HFFc6 (cell line): ENCODE measurements around the gene SLC35D2. TPM values are rescaled to one million over a fixed set of nuclear protein-coding genes. Genes with fewer than 3 reads are reported as not detected.
A peak's percentile ranks its signal among the peaks of the same experiment; 100 is the strongest.

Source experiments
- DNase-seq: peaks from one replicate; pipeline ENCODE4 v3.0.0-alpha.2; 2018
- H3K27ac Mint-ChIP-seq: 2 replicates; pipeline ENCODE4 v1.8.0; 2020; ENCODE audit warnings: mild to moderate bottlenecking, mixed read lengths
- H3K27me3 Mint-ChIP-seq: 2 replicates; pipeline ENCODE4 v1.8.0; 2021; ENCODE audit warnings: mild to moderate bottlenecking, moderate library complexity, mixed read lengths; ENCODE audit not compliant: insufficient read depth
- H3K36me3 Mint-ChIP-seq: 2 replicates; pipeline ENCODE4 v1.8.0; 2021; ENCODE audit warnings: low read depth, mixed read lengths
- H3K4me1 Mint-ChIP-seq: 2 replicates; pipeline ENCODE4 v1.8.0; 2020; ENCODE audit warnings: low read depth, mixed read lengths
- H3K4me3 Mint-ChIP-seq: 2 replicates; pipeline ENCODE4 v1.8.0; 2020; ENCODE audit warnings: mild to moderate bottlenecking, moderate library complexity, mixed read lengths
- H3K9me3 Mint-ChIP-seq: 2 replicates; pipeline ENCODE4 v1.8.0; 2020; ENCODE audit warnings: mild to moderate bottlenecking, mixed read lengths
- CTCF ChIP-seq: fragments of 200-600 bp; sonication (generic); IDR thresholded peaks from 2 replicates; pipeline ENCODE4 v1.5.0; 2021; ENCODE audit warnings: antibody characterized with exemption, mild to moderate bottlenecking
- long read RNA-seq: library from polyadenylated mRNA; unstranded; transcript quantifications from one replicate; pipeline ENCODE4 v2.0.0, GENCODE V29; 2019
- total RNA-seq, 6 experiments: library from RNA; stranded (reverse); fragmentation: NEBNext Ultra II Directional; extraction: Animal tissue kit (Norgen Biotek cat#: 25700); gene quantifications; 2 replicates in 1 of 6; 3 replicates in 5 of 6; pipeline ENCODE4 v1.2.3, GENCODE V29; 2021

SLC35D2 gene
- total RNA-seq: 10 to 100 TPM; 15.6 to 23.9 (median 19.9) TPM
- long read RNA-seq, partial matches to known transcripts: 2 of 4 reads
- long read RNA-seq, other reads (novel, unspliced or antisense): 1 of 4 reads

DNA sequence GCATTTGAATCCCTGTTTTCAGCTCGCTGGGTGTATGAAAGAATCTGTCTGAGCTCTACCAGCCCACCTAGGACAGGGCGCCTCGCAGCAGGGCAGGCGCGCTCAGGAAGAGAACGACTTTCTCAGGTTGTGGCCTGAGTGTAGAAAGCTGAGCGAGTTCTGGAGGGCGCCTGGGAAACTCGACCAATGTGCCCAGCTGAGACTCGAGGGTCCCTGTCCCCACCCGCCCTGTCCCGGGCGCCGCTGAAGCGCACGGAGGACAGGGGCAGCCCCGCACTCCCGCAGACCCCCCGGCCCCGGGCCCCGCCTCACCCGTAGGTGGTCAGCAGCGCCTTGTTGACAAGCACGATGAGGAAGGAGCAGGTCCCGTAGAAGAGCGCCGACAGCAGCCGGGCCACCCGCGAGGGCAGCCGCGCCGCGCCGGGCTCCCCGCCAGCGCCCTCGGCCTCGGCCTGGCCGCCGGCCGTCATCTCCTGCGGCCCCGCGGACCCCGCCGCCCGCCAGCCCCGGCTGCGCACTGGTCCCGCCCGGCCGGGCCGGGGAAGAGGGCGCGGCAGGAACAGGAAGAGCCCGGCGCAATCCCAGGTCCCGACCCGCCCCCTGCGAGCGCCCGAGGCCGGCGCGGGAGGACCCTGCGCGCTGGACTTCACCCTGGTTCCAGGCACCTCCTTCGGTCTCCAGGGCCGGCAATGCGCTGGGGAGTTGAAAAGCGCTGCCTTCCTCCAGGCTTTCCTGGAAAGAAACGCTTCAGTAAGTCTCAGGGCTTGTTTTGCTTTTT is at the start of gene SLC35D2:
TSS of gene SLC35D2 (minus strand) at position 547 of the 778 bp plus-strand sequence. CDS start at position 470, 77 bp downstream.
- no peak for TF ChIP-seq CTCF
- peak within 1 kb of the TSS; percentile 95 for H3K4me3 Mint-ChIP-seq
- peaks cover 3% of the 10 kb centered on the region; the same call in 1 of the 2 replicates for H3K27me3 Mint-ChIP-seq
- peak within 1 kb of the TSS; percentile 75 for H3K27ac Mint-ChIP-seq
- peaks cover 31% of the 10 kb centered on the region for H3K4me1 Mint-ChIP-seq
- H3K36me3 Mint-ChIP-seq: peaks cover 16% of the 10 kb centered on the region
- peak; percentile 27 for DNase-seq
- no peaks in the 10 kb centered on the region for H3K9me3 Mint-ChIP-seq

- no peaks in the 10 kb centered on the region for H3K36me3 Mint-ChIP-seq
- DNase-seq: no peak
- TF ChIP-seq CTCF: no peak
- no peak overlapping the region for H3K27ac Mint-ChIP-seq
- 0 out of 2 replicates have a peak, but pooled peaks cover under 1% of the 10 kb centered on the region for H3K4me1 Mint-ChIP-seq
- no peaks in the 10 kb centered on the region for H3K9me3 Mint-ChIP-seq
- peaks cover 4% of the 10 kb centered on the region; the same call in 1 of the 2 replicates for H3K27me3 Mint-ChIP-seq
- H3K4me3 Mint-ChIP-seq: no peak overlapping the region
Observed at GRCh38 chr9:96430377-96430776, 46.9 kb upstream of the SLC35D2 start.

DNA sequence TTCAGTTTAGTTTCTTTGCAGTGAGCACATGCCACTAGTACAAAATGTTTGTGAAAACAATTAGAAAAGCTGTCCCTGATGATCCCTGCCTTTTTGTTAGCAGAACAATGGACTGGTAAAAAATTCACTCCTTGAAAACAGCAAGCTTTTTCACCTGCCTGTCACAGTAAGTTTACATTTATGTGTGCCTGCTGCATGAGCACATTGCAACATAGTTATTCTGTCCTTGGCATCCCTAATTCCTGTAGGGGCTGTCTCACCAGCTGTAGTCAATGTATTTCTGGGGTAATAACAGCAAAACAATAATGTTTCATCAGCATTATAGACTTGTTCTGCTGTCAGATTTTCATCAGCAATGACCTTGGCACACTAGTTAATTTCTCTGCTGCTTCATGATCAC is 46.2 kb upstream of the SLC35D2 start:
- no peak for TF ChIP-seq CTCF
- Mint-ChIP-seq H3K27ac (no peak overlapping the region), H3K4me3 (no peak overlapping the region), H3K9me3 (no peaks in the 10 kb centered on the region), H3K36me3 (no peaks in the 10 kb centered on the region), H3K4me1 (no peaks in the 10 kb centered on the region), H3K27me3 (peaks cover 4% of the 10 kb centered on the region; the same call in 1 of the 2 replicates)
- no peak for DNase-seq

DNA sequence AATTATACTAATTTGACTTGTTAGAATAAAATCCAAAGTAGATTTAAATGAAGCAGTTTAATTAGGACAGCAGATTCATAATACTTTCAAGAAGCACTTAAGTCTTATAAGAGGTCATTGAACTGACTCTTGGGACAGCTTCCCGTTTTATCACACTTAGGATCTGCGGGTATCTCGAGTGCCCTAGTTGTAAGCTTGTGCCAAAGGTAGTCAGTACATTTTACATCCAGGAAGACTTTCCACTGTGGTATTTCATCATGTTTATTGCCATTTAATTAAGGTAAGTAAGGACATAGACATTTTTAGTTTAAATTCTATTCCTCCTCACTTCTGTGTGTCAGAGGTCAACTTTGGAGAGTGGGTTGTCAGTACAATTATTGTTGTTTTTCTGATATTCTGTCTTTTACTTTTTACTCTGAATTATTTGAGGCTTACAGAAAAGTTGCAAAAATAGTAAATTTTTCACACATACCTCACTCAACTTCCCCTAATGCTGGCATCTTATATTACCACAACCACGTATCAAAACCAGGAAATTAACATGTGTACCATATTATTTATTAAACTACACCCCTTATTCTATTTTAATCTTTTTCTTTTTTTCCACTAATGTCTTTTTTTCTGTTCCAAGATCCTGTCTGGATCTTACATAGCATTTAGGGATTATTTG is 42.1 kb upstream of the SLC35D2 start:
- H3K4me1 Mint-ChIP-seq: peaks cover 8% of the 10 kb centered on the region
- TF ChIP-seq CTCF: no peak
- DNase-seq: no peak
- no peaks in the 10 kb centered on the region for H3K9me3 Mint-ChIP-seq
- H3K4me3 Mint-ChIP-seq: no peak overlapping the region
- no peaks in the 10 kb centered on the region; the same call in 1 of the 2 replicates for H3K27me3 Mint-ChIP-seq
- no peaks in the 10 kb centered on the region for H3K36me3 Mint-ChIP-seq
- no peak overlapping the region for H3K27ac Mint-ChIP-seq

GRCh38 chr9:96423985-96424336 is 40.5 kb upstream of the SLC35D2 start:
- Mint-ChIP-seq H3K27ac (no peak overlapping the region), H3K27me3 (no peaks in the 10 kb centered on the region; the same call in 1 of the 2 replicates), H3K9me3 (no peaks in the 10 kb centered on the region), H3K4me3 (no peak overlapping the region), H3K36me3 (no peaks in the 10 kb centered on the region), H3K4me1 (peaks cover 23% of the 10 kb centered on the region)
- DNase-seq: no peak
- TF ChIP-seq CTCF: no peak
